Bronchial epithelial cell (primary cell): Measurements from ENCODE around the gene TANC1. TPM values are rescaled to one million over a fixed set of nuclear protein-coding genes. Genes with fewer than 3 reads are reported as not detected.
A peak's percentile ranks its signal among the peaks of the same experiment; 100 is the strongest.

ENCODE experiments used
- DNase-seq: peaks from one replicate; pipeline ENCODE4 v3.0.0-alpha.2; 2010; ENCODE audit warnings: low read depth
- FAIRE-seq: peaks from 2 replicates; lab custom pipeline; 2011; peaks lifted over from hg19 to GRCh38; lab: Jason Lieb, UNC
- H3K27me3 ChIP-seq: 2 replicates; pipeline ENCODE4 v1.5.1; 2011; ENCODE audit warnings: low read length; ENCODE audit not compliant: control insufficient read depth, insufficient read depth
- H3K36me3 ChIP-seq: 2 replicates; pipeline ENCODE4 v1.5.1; 2011; ENCODE audit warnings: low read length; ENCODE audit not compliant: control insufficient read depth, insufficient read depth
- H3K4me3 ChIP-seq: 2 replicates; pipeline ENCODE4 v1.5.1; 2011; ENCODE audit warnings: mild to moderate bottlenecking, low read depth, low read length, control low read depth
- total RNA-seq: library from RNA; depleted of rRNA; stranded (reverse); fragments of >200 nt; gene quantifications from 2 replicates; pipeline ENCODE4 v1.2.1, GENCODE V29; 2014
- TF ChIP-seq, protein P1 (sequence below): IDR thresholded peaks from 2 replicates; pipeline ENCODE4 v1.5.1; 2011; ENCODE audit warnings: mild to moderate bottlenecking, moderate library complexity, low read length, control low read depth, inconsistent platforms; ENCODE audit not compliant: insufficient read depth, severe bottlenecking

TANC1 gene
- total RNA-seq, 1 donor from 2014 or later, result 29.5 TPM

DNA sequence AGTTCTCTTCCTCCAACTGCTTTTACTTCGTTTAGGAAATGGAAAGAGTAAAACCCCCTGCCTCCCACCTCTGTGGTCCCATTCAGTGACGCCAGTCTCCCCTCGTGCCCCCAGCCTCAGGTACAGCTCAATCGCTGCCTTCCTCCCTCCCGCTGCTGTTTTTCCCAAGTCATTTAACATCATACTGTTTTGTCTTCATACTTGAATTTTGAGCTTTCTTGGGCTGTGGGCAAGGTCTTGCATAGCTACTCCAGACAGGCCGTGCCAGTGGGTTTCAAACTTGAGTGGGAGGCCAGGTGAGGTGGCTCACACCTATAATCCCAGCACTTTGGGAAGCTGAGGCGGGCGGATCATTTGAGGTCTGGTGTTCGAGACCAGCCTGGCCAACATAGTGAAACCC, 155.3 kb downstream of the TANC1 start:
- no peak for FAIRE-seq
- TF ChIP-seq, protein P1, sequence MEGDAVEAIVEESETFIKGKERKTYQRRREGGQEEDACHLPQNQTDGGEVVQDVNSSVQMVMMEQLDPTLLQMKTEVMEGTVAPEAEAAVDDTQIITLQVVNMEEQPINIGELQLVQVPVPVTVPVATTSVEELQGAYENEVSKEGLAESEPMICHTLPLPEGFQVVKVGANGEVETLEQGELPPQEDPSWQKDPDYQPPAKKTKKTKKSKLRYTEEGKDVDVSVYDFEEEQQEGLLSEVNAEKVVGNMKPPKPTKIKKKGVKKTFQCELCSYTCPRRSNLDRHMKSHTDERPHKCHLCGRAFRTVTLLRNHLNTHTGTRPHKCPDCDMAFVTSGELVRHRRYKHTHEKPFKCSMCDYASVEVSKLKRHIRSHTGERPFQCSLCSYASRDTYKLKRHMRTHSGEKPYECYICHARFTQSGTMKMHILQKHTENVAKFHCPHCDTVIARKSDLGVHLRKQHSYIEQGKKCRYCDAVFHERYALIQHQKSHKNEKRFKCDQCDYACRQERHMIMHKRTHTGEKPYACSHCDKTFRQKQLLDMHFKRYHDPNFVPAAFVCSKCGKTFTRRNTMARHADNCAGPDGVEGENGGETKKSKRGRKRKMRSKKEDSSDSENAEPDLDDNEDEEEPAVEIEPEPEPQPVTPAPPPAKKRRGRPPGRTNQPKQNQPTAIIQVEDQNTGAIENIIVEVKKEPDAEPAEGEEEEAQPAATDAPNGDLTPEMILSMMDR, result no peak
- no peak for DNase-seq

DNA sequence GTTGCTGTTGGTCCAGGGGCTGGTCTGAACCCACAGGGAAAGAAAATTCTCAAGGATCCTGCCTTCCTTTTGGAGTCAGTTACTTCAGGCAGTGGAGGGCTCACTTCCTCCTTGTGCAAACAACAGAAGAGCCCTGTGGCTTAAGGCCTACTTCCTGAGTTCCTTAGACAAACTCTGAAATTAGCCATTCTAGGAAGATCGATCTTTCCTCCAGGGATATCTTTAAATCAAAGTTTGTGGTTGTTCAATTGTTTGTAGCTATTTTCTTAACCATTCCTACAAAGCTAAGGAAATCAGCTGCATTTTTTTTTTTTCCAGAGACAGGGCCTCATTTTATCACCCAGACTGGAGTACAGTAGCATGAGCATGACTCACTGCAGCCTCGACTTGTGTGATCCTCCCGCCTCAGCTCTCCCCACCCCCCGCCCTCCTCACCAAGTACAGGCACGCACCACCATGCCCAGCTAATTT, 156.0 kb downstream of the TANC1 start:
- Histone ChIP-seq H3K27me3 (no peaks in the 10 kb centered on the region), H3K4me3 (no peak overlapping the region), H3K36me3 (peaks cover 1% of the 10 kb centered on the region)
- DNase-seq, result peak; percentile 92
- no peak for FAIRE-seq
- TF ChIP-seq, protein P1, result no peak

More for the DNA sequence above, 155.3 kb downstream of the TANC1 start:
- peaks cover 1% of the 10 kb centered on the region for H3K36me3 ChIP-seq
- no peak overlapping the region for H3K4me3 ChIP-seq
- H3K27me3 ChIP-seq, result no peaks in the 10 kb centered on the region

DNA sequence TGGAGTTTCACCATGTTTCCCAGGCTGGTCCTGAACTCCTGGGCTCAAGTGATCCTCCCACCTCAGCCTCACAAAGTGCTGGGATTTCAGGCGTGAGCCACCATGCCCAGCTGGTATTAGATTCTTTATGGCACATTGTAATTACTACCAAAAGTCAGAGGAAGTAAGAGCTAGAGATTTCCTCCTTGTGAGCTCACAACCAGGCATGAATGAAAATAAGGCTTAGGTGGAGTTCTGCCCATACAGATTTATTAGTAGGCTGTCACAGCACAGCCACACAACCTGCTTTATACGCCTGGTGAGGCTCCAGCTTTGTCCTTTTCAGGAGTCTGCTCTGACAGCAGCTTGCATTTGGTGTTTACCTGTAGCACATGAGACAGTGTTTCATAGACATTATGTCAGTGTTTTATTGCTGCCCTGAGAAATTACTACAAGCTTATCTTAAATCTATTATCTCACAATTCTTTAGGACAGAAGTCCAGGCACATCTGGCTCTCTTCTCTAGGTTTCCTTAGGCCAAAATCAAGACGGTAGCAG, 156.6 kb downstream of the TANC1 start:
- TF ChIP-seq, protein P1, result no peak
- no peak for FAIRE-seq
- Histone ChIP-seq H3K36me3 (no peaks in the 10 kb centered on the region), H3K27me3 (no peaks in the 10 kb centered on the region), H3K4me3 (no peak overlapping the region)
- DNase-seq, result no peak

DNA sequence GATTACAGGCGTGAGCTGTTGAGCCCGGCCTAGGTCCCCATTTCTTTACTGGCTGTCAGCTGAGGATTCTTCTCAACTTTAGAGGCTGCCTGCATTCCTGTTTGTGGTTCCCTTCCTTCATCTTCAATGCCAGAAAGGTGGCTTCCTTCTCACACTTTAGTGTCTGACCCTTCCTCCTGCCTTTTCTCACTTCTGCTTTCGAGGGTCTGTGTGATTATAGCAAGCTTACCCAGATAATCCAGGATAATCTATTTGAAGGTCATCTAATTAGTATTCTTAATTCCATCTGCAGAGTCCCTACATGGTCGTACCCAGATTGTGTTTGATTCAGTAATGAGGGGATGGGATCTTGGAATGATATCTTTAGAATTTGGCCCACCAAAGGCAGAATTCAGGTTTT, 157.4 kb downstream of the TANC1 start:
- TF ChIP-seq, protein P1, result no peak
- Histone ChIP-seq H3K36me3 (no peaks in the 10 kb centered on the region), H3K4me3 (no peak overlapping the region), H3K27me3 (no peaks in the 10 kb centered on the region)
- FAIRE-seq, result no peak
- DNase-seq, result no peak

DNA sequence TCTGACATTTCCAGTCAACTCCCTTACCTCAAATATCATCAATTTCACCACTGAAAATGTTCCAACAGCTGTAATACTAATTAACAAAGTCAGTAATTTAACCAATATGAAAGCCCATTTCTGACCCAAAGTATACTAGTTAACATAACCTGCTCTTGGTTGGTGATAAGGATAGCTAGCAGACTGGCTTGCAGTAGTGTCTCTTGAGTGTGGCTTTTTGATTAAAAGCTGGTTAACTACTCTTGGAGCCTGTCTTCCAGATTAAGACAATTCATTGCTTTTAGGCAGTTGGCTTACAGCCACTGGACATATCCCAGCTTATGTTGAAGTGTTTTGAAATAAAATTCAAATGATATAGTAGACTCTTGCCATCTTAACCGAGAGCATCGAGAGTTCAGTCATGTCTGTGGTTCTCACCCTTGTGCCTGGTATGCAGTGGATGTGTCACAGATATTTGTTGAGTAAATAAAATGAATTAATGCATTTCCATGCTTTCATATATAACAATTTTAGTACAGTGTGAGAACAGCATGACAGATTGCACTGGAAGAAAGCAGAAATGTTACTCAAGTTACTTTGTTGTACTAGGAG, 158.1 kb downstream of the TANC1 start:
- TF ChIP-seq, protein P1, result no peak

More for the DNA sequence above, 158.1 kb downstream of the TANC1 start:
- FAIRE-seq (no peak), DNase-seq (peak; percentile 68)
- Histone ChIP-seq H3K36me3 (no peaks in the 10 kb centered on the region), H3K4me3 (no peak overlapping the region), H3K27me3 (no peaks in the 10 kb centered on the region)
